Measurements from ENCODE around the gene CCR2.

CCR2 gene

DNA sequence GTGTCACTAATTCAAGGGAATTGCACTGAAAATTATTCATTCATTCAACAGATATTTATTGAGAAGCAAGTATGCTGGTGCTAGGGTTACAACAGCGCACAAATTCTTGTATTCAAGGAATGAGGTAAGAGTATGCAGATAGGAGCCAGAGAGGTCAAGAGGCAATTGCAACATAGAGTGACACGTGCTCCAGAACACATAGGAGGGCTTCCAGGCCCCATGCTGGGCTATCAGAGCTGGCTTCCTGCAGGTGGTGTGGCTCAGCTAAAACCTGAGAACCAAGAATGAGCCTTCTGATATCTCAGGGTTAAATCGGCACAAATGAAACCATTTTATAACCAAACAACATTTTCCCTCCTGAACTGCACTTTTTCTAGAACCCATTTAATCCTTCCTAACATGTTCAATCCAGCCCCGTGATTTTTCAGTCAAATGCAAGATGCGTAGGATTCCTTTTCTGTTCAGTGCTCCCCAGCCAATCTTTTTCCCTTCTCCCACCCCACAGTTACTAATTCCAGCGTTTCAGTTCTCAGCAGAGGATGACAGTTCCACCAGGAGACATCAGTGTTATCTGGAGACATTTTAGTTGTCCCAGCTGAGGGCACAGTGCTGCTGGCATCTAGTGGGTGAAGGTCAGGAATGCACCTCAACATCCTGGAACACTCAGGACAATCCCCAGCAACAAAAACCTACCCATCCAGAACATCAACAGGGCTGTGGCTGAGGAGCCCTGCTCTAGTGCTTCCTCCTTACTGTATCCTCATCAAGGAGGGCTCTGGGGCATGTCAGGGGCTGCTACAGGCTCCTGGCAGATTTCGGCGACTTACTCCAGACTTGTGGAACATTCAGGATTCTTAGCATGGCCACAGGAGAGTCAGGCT is 39.9 kb downstream of the CCR2 start:
- H3K27me3 ChIP-seq (ENCODE audit: insufficient read depth, low read length), result 0 out of 2 replicates have a peak, but pooled peaks cover 6% of the 10 kb centered on the region
- no peak overlapping the region for H3K4me3 ChIP-seq (ENCODE audit: low read depth, low read length)
- no peaks in the 10 kb centered on the region for H3K79me2 ChIP-seq (ENCODE audit: control insufficient read depth, insufficient read depth, low read length, unreplicated experiment)
- H3K36me3 ChIP-seq (ENCODE audit: insufficient read depth, low read length), result no peaks in the 10 kb centered on the region
- H3K4me1 ChIP-seq (ENCODE audit: control insufficient read depth, insufficient read depth, low read length, unreplicated experiment), result peaks cover under 1% of the 10 kb centered on the region
- no peak overlapping the region for H3K27ac ChIP-seq (ENCODE audit: low read depth, low read length)
- H2AFZ ChIP-seq (ENCODE audit: low read length, unreplicated experiment), result no peak overlapping the region

DNA sequence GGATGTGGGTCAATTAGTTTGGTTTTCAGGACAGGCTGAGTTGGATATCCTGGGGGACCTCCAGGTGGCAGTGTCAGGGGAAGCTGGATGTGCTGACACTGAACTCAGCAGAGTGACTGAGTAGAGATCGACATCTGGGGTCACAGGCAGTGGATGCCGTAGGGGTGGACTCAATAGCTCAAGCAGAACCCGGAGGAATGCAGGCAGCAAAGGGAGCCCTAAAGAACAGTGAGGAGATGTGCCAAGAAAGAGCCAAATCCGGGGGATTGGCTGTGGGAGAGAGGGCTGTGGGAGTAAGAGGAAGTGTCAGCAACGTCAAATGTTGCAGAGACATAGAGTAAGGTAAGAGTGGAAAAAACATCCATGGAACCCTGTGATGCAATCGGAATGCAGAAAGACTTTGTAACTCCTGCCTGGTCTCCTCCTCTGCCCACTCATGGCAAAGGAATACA is 41.3 kb downstream of the CCR2 start:
- Histone ChIP-seq H3K27ac (ENCODE audit: low read depth, low read length) (no peak overlapping the region), H3K36me3 (ENCODE audit: insufficient read depth, low read length) (no peaks in the 10 kb centered on the region), H3K79me2 (ENCODE audit: control insufficient read depth, insufficient read depth, low read length, unreplicated experiment) (no peaks in the 10 kb centered on the region), H3K4me3 (ENCODE audit: low read depth, low read length) (no peak overlapping the region), H2AFZ (ENCODE audit: low read length, unreplicated experiment) (no peak overlapping the region), H3K27me3 (ENCODE audit: insufficient read depth, low read length) (0 out of 2 replicates have a peak, but pooled peaks cover 6% of the 10 kb centered on the region), H3K4me1 (ENCODE audit: control insufficient read depth, insufficient read depth, low read length, unreplicated experiment) (peaks cover 14% of the 10 kb centered on the region)

DNA sequence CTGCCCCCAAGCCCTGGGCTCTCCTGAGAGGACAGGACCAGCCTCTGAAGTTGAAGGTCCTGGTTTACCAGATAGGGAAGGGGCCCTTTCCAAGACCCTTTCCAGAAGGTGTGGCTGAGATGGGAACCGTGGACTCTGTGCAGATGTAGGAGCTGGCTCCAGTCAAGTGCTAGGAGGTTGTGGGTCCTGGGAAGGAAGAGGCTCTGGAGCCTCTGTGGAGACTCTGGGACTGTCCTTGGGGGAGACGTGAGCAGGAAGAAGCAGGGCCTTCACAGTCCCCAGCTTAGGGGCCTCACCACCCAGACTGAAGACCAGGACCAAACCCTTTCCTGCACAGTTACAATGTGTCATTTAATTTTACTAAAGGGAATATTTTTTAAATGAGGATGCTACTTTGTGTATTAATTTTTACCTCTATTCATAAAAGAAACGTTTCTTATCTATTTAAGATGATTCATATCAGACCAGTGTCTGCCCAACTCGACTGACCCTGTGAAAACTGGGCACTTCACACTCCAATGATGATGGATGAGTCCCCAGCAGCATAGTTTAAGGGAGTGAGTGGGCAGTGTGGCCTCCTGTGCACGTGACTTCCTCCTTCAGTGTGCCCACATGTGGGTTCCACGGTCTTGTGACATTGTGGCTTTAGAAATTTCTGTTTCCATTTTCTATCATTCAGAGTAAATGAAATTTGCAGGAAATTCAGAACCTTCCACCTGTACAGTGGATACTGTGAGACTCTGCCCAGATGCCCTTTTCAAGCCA is 42.0 kb downstream of the CCR2 start:
- H3K36me3 ChIP-seq (ENCODE audit: insufficient read depth, low read length), result no peaks in the 10 kb centered on the region
- no peaks in the 10 kb centered on the region for H3K79me2 ChIP-seq (ENCODE audit: control insufficient read depth, insufficient read depth, low read length, unreplicated experiment)
- H3K4me1 ChIP-seq (ENCODE audit: control insufficient read depth, insufficient read depth, low read length, unreplicated experiment), result peaks cover 14% of the 10 kb centered on the region
- 0 out of 2 replicates have a peak, but pooled peaks cover 6% of the 10 kb centered on the region for H3K27me3 ChIP-seq (ENCODE audit: insufficient read depth, low read length)
- H3K4me3 ChIP-seq (ENCODE audit: low read depth, low read length), result no peak overlapping the region
- no peak overlapping the region for H3K27ac ChIP-seq (ENCODE audit: low read depth, low read length)
- H2AFZ ChIP-seq (ENCODE audit: low read length, unreplicated experiment), result no peak overlapping the region

DNA sequence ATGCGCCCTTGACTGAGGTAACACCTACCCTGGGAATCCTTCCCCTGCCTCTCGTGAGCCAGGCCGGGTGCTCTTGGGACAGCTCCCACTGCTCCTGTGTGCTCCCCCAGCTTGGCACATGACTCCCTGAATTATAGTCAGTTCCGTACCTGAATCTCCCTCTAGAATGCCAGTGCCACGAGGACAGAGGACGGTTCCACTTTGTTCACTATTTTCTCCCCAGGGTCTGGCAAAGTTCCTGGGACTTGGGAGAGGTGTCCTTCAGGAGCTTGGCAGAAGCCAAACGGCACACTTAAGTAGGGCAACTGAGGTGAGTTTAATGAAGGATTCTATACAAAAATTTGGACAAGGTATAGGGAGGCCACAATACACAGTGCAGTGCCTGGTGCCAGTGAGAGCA is 43.2 kb downstream of the CCR2 start:
- Histone ChIP-seq H3K4me1 (ENCODE audit: control insufficient read depth, insufficient read depth, low read length, unreplicated experiment) (peaks cover 14% of the 10 kb centered on the region), H3K79me2 (ENCODE audit: control insufficient read depth, insufficient read depth, low read length, unreplicated experiment) (no peaks in the 10 kb centered on the region), H3K27ac (ENCODE audit: low read depth, low read length) (no peak overlapping the region), H2AFZ (ENCODE audit: low read length, unreplicated experiment) (no peak overlapping the region), H3K36me3 (ENCODE audit: insufficient read depth, low read length) (no peaks in the 10 kb centered on the region), H3K4me3 (ENCODE audit: low read depth, low read length) (no peak overlapping the region), H3K27me3 (ENCODE audit: insufficient read depth, low read length) (0 out of 2 replicates have a peak, but pooled peaks cover 6% of the 10 kb centered on the region)

DNA sequence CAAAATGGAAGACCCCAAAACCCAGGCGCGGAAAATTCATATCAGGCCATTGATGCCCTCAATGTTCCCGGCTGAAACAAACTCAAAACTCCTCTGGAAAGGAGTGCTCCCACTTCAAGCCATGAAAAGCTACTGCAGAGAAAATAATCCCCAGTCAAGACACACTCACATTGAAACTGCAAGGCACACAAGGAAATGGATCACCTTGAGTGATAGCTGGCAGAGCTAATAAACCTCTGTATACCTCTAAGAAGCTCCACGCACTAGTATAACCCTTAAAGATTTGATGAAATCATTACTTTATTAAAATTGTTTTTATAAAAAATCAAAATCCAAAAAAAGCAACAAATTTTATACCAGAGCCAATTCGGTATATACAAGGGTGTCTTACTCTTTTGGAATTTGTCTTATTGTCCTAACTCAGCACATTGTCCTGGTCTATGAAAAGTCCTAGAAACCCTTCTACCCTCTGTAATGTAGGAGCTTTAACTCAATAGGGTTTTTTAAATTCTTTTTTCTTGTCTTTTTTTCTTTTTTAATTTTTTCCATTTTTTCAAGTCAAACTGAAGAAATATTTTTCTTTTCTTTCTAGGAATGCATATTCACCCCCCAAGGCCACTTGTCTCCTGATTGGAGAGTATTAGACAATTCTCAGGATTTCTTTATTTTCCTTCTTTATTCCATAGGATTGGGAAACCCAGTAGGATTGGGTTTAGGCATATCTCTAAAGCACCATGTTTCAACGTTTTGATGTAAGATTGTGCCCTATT is 44.5 kb downstream of the CCR2 start:
- no peak overlapping the region for H2AFZ ChIP-seq (ENCODE audit: low read length, unreplicated experiment)
- H3K36me3 ChIP-seq (ENCODE audit: insufficient read depth, low read length), result no peaks in the 10 kb centered on the region
- no peak overlapping the region for H3K4me3 ChIP-seq (ENCODE audit: low read depth, low read length)
- H3K79me2 ChIP-seq (ENCODE audit: control insufficient read depth, insufficient read depth, low read length, unreplicated experiment), result no peaks in the 10 kb centered on the region
- H3K27me3 ChIP-seq (ENCODE audit: insufficient read depth, low read length), result 0 out of 2 replicates have a peak, but pooled peaks cover 6% of the 10 kb centered on the region
- H3K4me1 ChIP-seq (ENCODE audit: control insufficient read depth, insufficient read depth, low read length, unreplicated experiment), result peaks cover 14% of the 10 kb centered on the region
- no peak overlapping the region for H3K27ac ChIP-seq (ENCODE audit: low read depth, low read length)

DNA sequence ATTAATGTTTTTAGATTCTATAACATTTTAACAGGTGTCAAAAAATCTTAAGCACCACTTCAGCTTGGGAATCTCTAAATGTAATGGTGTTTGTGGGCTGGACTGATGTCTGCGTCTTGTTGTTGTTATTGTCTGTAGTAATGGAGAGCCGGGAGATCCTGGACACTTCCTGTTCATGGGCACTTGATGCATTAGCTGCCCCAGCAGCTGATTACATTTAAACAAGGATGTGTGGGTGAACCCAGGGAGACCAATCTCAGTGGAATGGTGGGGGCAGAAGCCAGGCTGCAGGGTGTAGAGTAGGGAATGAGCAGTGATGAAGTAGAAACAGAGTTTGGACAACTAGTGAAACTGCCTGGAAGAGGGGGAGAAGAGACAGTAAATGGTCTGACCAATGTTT is 45.2 kb downstream of the CCR2 start:
- Histone ChIP-seq H3K27ac (ENCODE audit: low read depth, low read length) (no peak overlapping the region), H3K27me3 (ENCODE audit: insufficient read depth, low read length) (0 out of 2 replicates have a peak, but pooled peaks cover 6% of the 10 kb centered on the region), H3K79me2 (ENCODE audit: control insufficient read depth, insufficient read depth, low read length, unreplicated experiment) (no peaks in the 10 kb centered on the region), H3K36me3 (ENCODE audit: insufficient read depth, low read length) (no peaks in the 10 kb centered on the region), H3K4me3 (ENCODE audit: low read depth, low read length) (no peak overlapping the region), H3K4me1 (ENCODE audit: control insufficient read depth, insufficient read depth, low read length, unreplicated experiment) (peaks cover 14% of the 10 kb centered on the region), H2AFZ (ENCODE audit: low read length, unreplicated experiment) (no peak overlapping the region)

DNA sequence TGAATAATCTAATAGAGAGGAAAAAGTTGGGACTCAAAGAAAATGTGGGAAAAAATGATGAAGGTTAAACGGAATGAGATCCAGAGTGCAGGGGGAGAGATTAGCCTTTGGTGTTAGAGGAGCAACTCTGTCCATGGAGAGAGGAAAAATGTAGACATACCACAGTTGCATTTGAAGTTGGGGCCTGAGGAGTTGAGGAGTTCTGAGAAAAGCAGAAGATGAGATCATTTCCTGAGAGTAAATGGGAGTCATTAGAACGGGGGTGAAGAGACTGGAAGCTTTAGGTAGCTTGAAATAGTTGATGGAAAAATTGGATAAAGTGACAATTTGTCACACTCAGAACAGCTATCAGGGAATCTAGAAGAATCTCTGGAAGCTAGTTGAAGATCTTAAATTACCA is 45.6 kb downstream of the CCR2 start:
- H3K36me3 ChIP-seq (ENCODE audit: insufficient read depth, low read length), result no peaks in the 10 kb centered on the region
- peaks cover 14% of the 10 kb centered on the region for H3K4me1 ChIP-seq (ENCODE audit: control insufficient read depth, insufficient read depth, low read length, unreplicated experiment)
- no peak overlapping the region for H3K27ac ChIP-seq (ENCODE audit: low read depth, low read length)
- H3K27me3 ChIP-seq (ENCODE audit: insufficient read depth, low read length), result peaks cover 3% of the 10 kb centered on the region; the same call in 1 of the 2 replicates
- no peak overlapping the region for H3K4me3 ChIP-seq (ENCODE audit: low read depth, low read length)
- H3K79me2 ChIP-seq (ENCODE audit: control insufficient read depth, insufficient read depth, low read length, unreplicated experiment), result no peaks in the 10 kb centered on the region
- no peak overlapping the region for H2AFZ ChIP-seq (ENCODE audit: low read length, unreplicated experiment)

DNA sequence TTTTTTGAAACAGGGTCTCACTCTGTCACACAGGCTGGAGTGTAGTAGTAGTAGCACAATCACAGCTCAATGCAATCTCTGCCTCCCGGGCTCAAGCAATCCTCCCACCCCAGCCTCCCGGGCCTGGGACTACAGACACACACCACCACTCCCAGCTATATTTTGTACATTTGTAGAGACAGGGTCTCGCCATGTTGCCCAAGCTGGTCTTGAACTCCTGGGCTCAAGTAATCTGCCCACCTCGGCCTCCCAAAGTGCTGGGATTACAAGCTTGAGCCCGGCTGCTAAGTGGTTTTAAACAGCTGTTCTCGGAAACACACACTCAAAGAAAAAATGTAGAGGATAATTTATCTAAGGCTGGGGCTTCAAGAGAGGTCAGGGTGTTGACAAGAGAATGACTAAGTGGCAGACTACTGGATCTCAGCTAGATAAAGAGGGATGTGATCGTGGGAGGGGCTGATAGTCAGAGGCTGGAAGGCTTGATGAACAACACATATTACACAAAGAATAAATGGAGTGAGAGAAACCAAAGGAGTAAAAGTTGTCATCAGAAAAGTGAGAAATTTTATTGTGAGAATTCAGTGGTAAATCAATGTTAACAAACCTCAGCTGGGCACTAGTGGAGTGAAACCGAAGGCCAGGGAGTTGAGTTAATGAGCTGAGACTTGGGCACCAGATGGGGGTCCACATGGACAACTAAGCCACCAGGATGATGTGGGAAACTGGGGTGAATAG is 46.3 kb downstream of the CCR2 start:
- no peak overlapping the region for H3K27ac ChIP-seq (ENCODE audit: low read depth, low read length)
- no peaks in the 10 kb centered on the region for H3K36me3 ChIP-seq (ENCODE audit: insufficient read depth, low read length)
- peaks cover 14% of the 10 kb centered on the region for H3K4me1 ChIP-seq (ENCODE audit: control insufficient read depth, insufficient read depth, low read length, unreplicated experiment)
- no peak overlapping the region for H2AFZ ChIP-seq (ENCODE audit: low read length, unreplicated experiment)
- peaks cover 2% of the 10 kb centered on the region; the same call in 1 of the 2 replicates for H3K27me3 ChIP-seq (ENCODE audit: insufficient read depth, low read length)
- no peaks in the 10 kb centered on the region for H3K79me2 ChIP-seq (ENCODE audit: control insufficient read depth, insufficient read depth, low read length, unreplicated experiment)
- H3K4me3 ChIP-seq (ENCODE audit: low read depth, low read length), result no peak overlapping the region

DNA sequence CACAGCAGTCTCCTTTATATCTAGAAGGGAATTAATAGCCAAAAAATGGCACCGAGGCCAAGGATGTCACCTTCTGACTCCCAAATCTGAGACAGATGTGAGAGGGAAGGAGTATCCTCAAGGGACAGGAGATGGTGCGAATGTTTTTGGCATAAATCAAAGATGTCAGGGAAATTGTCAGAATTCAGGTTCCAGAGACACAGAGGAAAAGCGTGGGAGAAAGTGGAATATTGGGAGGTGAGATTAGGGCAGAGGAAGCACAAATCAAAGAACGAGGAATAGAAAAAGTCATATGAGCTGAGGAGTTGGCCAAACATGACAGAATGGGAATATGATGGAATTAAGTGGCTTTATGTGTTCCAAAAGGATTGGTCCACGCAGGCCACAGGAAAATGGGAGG is 46.9 kb downstream of the CCR2 start:
- Histone ChIP-seq H3K4me3 (ENCODE audit: low read depth, low read length) (no peak overlapping the region), H3K4me1 (ENCODE audit: control insufficient read depth, insufficient read depth, low read length, unreplicated experiment) (peaks cover 21% of the 10 kb centered on the region), H3K27ac (ENCODE audit: low read depth, low read length) (no peak overlapping the region), H2AFZ (ENCODE audit: low read length, unreplicated experiment) (no peak overlapping the region), H3K27me3 (ENCODE audit: insufficient read depth, low read length) (peaks cover 2% of the 10 kb centered on the region; the same call in 1 of the 2 replicates), H3K79me2 (ENCODE audit: control insufficient read depth, insufficient read depth, low read length, unreplicated experiment) (no peaks in the 10 kb centered on the region), H3K36me3 (ENCODE audit: insufficient read depth, low read length) (no peaks in the 10 kb centered on the region)

DNA sequence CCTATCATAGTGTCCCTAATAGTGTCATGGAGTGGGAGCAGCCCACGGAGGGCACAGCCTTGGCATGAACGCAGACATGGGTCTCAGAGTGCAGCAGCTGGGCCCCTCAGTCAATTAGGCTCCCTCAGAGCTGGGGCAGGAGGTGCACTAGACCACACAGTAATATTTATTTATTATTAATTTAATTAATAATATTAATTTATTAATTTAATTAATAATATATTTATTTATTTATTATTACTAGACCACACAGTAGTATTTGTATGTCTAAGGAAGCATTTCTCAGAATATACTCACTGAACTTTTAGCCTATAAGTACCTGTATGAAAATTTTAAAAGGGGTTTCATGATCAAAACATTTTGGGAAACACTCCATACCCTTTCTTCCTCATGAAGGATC is 47.7 kb downstream of the CCR2 start:
- Histone ChIP-seq H2AFZ (ENCODE audit: low read length, unreplicated experiment) (no peak overlapping the region), H3K27ac (ENCODE audit: low read depth, low read length) (no peak overlapping the region), H3K36me3 (ENCODE audit: insufficient read depth, low read length) (no peaks in the 10 kb centered on the region), H3K27me3 (ENCODE audit: insufficient read depth, low read length) (peaks cover 2% of the 10 kb centered on the region; the same call in 1 of the 2 replicates), H3K4me1 (ENCODE audit: control insufficient read depth, insufficient read depth, low read length, unreplicated experiment) (peaks cover 26% of the 10 kb centered on the region), H3K79me2 (ENCODE audit: control insufficient read depth, insufficient read depth, low read length, unreplicated experiment) (no peaks in the 10 kb centered on the region), H3K4me3 (ENCODE audit: low read depth, low read length) (no peak overlapping the region)
